Osteocyte (in vitro differentiated cells): ENCODE measurements around the gene RABGAP1L. TPM values are rescaled to one million over a fixed set of nuclear protein-coding genes. Genes with fewer than 3 reads are reported as not detected.

ENCODE experiments used
- DNase-seq: peaks from one replicate; pipeline ENCODE4 v3.0.0; 2021; ENCODE audit warnings: mixed read lengths; ENCODE audit not compliant: unreplicated experiment; ENCODE audit errors: extremely low spot score
- H3K27ac Mint-ChIP-seq: one replicate; pipeline ENCODE4 v1.8.0; 2021; ENCODE audit warnings: mild to moderate bottlenecking, mixed read lengths; ENCODE audit not compliant: unreplicated experiment
- H3K27me3 Mint-ChIP-seq: one replicate; pipeline ENCODE4 v1.8.0; 2021; ENCODE audit warnings: mixed read lengths; ENCODE audit not compliant: unreplicated experiment
- H3K36me3 Mint-ChIP-seq: one replicate; pipeline ENCODE4 v1.8.0; 2021; ENCODE audit warnings: mixed read lengths; ENCODE audit not compliant: unreplicated experiment
- H3K4me1 Mint-ChIP-seq: one replicate; pipeline ENCODE4 v1.8.0; 2021; ENCODE audit warnings: mixed read lengths; ENCODE audit not compliant: unreplicated experiment
- H3K4me3 Mint-ChIP-seq: one replicate; pipeline ENCODE4 v1.8.0; 2021; ENCODE audit warnings: mild to moderate bottlenecking, moderate library complexity, mixed read lengths; ENCODE audit not compliant: unreplicated experiment
- H3K9me3 Mint-ChIP-seq: one replicate; pipeline ENCODE4 v1.8.0; 2021; ENCODE audit warnings: mixed read lengths; ENCODE audit not compliant: unreplicated experiment
- CTCF ChIP-seq: fragments of 200-600 bp; sonication (generic); IDR thresholded peaks from 2 replicates; pipeline ENCODE4 v1.5.0; 2021; ENCODE audit warnings: antibody characterized with exemption, mild to moderate bottlenecking, moderate library complexity
- total RNA-seq: library from RNA; stranded (reverse); gene quantifications from 2 replicates; pipeline ENCODE4 v1.2.1, GENCODE V29; 2021

Gene RABGAP1L
- total RNA-seq, 1 donor from 2014 or later, result 29.3 TPM

GRCh38 chr1:174995121-174995520 lies 835.8 kb downstream of the RABGAP1L start:
- H3K27me3 Mint-ChIP-seq, result no peaks in the 10 kb centered on the region
- H3K9me3 Mint-ChIP-seq, result no peaks in the 10 kb centered on the region
- no peak overlapping the region for H3K4me3 Mint-ChIP-seq
- H3K4me1 Mint-ChIP-seq, result peaks cover 13% of the 10 kb centered on the region
- no peak for TF ChIP-seq CTCF
- DNase-seq, result no peak
- H3K36me3 Mint-ChIP-seq, result no peaks in the 10 kb centered on the region
- H3K27ac Mint-ChIP-seq, result no peak overlapping the region

GRCh38 chr1:174995916-174996315 lies 836.6 kb downstream of the RABGAP1L start:
- no peak overlapping the region for H3K27ac Mint-ChIP-seq
- H3K9me3 Mint-ChIP-seq, result no peaks in the 10 kb centered on the region
- no peak for TF ChIP-seq CTCF
- H3K4me3 Mint-ChIP-seq, result no peak overlapping the region
- H3K27me3 Mint-ChIP-seq, result no peaks in the 10 kb centered on the region
- peaks cover 18% of the 10 kb centered on the region for H3K4me1 Mint-ChIP-seq
- no peak for DNase-seq
- no peaks in the 10 kb centered on the region for H3K36me3 Mint-ChIP-seq

GRCh38 chr1:174996476-174996875 lies 837.2 kb downstream of the RABGAP1L start:
- Mint-ChIP-seq H3K4me1 (peaks cover 23% of the 10 kb centered on the region), H3K9me3 (no peaks in the 10 kb centered on the region), H3K4me3 (no peak overlapping the region), H3K27ac (peak overlapping the region; percentile 48), H3K36me3 (no peaks in the 10 kb centered on the region), H3K27me3 (no peaks in the 10 kb centered on the region)
- no peak for TF ChIP-seq CTCF
- DNase-seq, result no peak

GRCh38 chr1:174997041-174997440 lies 837.7 kb downstream of the RABGAP1L start:
- H3K27me3 Mint-ChIP-seq, result no peaks in the 10 kb centered on the region
- no peak for TF ChIP-seq CTCF
- no peak for DNase-seq
- H3K36me3 Mint-ChIP-seq, result no peaks in the 10 kb centered on the region
- H3K27ac Mint-ChIP-seq, result no peak overlapping the region
- no peak overlapping the region for H3K4me3 Mint-ChIP-seq
- H3K4me1 Mint-ChIP-seq, result peaks cover 29% of the 10 kb centered on the region
- H3K9me3 Mint-ChIP-seq, result no peaks in the 10 kb centered on the region

GRCh38 chr1:174998569-174999215 lies 839.4 kb downstream of the RABGAP1L start:
- Mint-ChIP-seq H3K27me3 (no peaks in the 10 kb centered on the region), H3K27ac (no peak overlapping the region), H3K36me3 (no peaks in the 10 kb centered on the region), H3K4me3 (no peak overlapping the region), H3K4me1 (peaks cover 42% of the 10 kb centered on the region), H3K9me3 (no peaks in the 10 kb centered on the region)
- TF ChIP-seq CTCF, result peak; percentile 83
- no peak for DNase-seq
